Uterus (tissue), 2 donors: ENCODE measurements around the gene FAM120A.

ENCODE experiments used
- POLR2A ChIP-seq, 2 donors: fragments of 450-650 bp; IDR thresholded peaks; one replicate each; pipeline ENCODE4 v1.6.1; 2016; ENCODE audit warnings: antibody characterized with exemption in 2 of 2, mild to moderate bottlenecking in 1 of 2, moderate library complexity in 1 of 2
- TF ChIP-seq, protein P1 (sequence below), 4 experiments: fragments of 200-600 bp in 2 of 4; fragments of 450-650 bp in 2 of 4; sonication (generic) in 2 of 4; IDR thresholded peaks; one replicate each; pipeline ENCODE4 v1.5.1; 2016 to 2019; ENCODE audit warnings: antibody characterized with exemption in 4 of 4, mild to moderate bottlenecking in 2 of 4, moderate library complexity in 1 of 4

DNA sequence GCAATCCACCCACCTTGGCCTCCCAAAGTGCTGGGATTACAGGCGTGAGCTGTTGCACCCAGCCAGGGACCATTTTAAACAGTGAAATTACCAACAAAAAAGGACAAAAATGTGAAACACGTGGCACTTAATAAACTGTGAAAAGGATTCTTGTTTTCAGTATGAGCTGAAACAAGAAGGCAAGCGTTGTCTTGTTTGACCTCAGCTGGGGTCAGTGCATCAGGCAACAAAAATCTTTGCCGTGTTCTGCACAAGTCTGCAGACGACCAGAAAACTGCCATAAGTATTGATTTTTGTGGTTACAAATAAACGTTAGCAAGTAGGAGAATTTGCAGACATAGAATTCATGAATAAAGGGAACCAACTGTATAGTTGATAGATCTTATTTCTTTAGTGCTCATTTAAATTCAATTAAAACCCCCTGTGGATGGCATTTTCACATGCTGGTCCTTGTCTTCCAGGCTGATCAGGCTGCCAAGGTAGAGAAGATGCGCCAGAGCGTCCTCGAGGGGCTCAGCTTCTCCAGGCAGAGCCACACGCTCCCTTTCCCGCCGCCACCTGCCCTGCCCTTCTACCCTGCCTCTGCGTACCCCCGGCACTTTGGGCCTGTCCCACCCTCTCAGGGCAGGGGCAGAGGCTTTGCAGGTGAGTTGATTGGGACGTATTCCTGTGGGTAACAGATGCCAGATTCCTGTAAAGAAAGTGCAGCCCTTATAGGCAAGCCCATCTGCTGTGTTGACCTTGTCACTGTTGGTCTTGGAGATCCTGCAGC is 106.1 kb downstream of the FAM120A start:
- TF ChIP-seq, protein P1, sequence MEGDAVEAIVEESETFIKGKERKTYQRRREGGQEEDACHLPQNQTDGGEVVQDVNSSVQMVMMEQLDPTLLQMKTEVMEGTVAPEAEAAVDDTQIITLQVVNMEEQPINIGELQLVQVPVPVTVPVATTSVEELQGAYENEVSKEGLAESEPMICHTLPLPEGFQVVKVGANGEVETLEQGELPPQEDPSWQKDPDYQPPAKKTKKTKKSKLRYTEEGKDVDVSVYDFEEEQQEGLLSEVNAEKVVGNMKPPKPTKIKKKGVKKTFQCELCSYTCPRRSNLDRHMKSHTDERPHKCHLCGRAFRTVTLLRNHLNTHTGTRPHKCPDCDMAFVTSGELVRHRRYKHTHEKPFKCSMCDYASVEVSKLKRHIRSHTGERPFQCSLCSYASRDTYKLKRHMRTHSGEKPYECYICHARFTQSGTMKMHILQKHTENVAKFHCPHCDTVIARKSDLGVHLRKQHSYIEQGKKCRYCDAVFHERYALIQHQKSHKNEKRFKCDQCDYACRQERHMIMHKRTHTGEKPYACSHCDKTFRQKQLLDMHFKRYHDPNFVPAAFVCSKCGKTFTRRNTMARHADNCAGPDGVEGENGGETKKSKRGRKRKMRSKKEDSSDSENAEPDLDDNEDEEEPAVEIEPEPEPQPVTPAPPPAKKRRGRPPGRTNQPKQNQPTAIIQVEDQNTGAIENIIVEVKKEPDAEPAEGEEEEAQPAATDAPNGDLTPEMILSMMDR (IDR thresholded peaks at IDR 0.05): no peak
- no peak for TF ChIP-seq POLR2A (IDR thresholded peaks at IDR 0.05)
